ENCODE data around the gene MAGEF1. TPM values are rescaled to one million over a fixed set of nuclear protein-coding genes. Genes with fewer than 3 reads are reported as not detected.
A peak's percentile ranks its signal among the peaks of the same experiment; 100 is the strongest.

The MAGEF1 gene
- total and polyA plus RNA-seq, 10 donors, result 16.5 to 42.1 (median 20.8) TPM

GRCh38 chr3:184728010-184728527, 16.2 kb upstream of the MAGEF1 start:
- Histone ChIP-seq H3K9me3 (no peaks in the 10 kb centered on the region), H3K27me3 (replicated peaks in 1 of 7) (no peaks in the 10 kb centered on the region), H3K4me3 (no peak overlapping the region), H3K27ac (no peak overlapping the region), H3K4me1 (peaks cover 0 to 9% (median 0%) of the 10 kb centered on the region in 6 donors), H3K36me3 (no peaks in the 10 kb centered on the region)
- no peak for DNase-seq
- TF ChIP-seq POLR2A (IDR thresholded peaks at IDR 0.05), result no peak
- intact Hi-C loops (cut with DNase I; ENCODE audit: low total_unique reads), result no loop called here
- WGBS, 5 donors, result 85 to 91% (median 86%) methylated on average over 6 of the region's 6 CpGs

- 42 to 51% (median 47%) methylated on average over 10 of the region's 10 CpGs for WGBS, 5 donors
- H3K4me1 ChIP-seq, result peaks cover 0 to 9% (median 0%) of the 10 kb centered on the region in 6 donors
- H3K4me3 ChIP-seq, result no peak overlapping the region
- H3K36me3 ChIP-seq, result no peaks in the 10 kb centered on the region
- no peak for DNase-seq
- TF ChIP-seq POLR2A (IDR thresholded peaks at IDR 0.05) (no peak), POLR2AphosphoS5 (IDR thresholded peaks at IDR 0.05) (no peak)
- TF ChIP-seq, protein P1, sequence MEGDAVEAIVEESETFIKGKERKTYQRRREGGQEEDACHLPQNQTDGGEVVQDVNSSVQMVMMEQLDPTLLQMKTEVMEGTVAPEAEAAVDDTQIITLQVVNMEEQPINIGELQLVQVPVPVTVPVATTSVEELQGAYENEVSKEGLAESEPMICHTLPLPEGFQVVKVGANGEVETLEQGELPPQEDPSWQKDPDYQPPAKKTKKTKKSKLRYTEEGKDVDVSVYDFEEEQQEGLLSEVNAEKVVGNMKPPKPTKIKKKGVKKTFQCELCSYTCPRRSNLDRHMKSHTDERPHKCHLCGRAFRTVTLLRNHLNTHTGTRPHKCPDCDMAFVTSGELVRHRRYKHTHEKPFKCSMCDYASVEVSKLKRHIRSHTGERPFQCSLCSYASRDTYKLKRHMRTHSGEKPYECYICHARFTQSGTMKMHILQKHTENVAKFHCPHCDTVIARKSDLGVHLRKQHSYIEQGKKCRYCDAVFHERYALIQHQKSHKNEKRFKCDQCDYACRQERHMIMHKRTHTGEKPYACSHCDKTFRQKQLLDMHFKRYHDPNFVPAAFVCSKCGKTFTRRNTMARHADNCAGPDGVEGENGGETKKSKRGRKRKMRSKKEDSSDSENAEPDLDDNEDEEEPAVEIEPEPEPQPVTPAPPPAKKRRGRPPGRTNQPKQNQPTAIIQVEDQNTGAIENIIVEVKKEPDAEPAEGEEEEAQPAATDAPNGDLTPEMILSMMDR (IDR thresholded peaks at IDR 0.05 in 8 of 11, conservative IDR thresholded peaks at IDR 0.05 in 3 of 11), result peak in 10 of 11 experiments; percentile 25 to 75 (median 66)
- intact Hi-C loops (cut with DNase I; ENCODE audit: low total_unique reads), result no loop called here
- no peak overlapping the region for H3K27ac ChIP-seq
- H3K27me3 ChIP-seq (replicated peaks in 1 of 7), result no peaks in the 10 kb centered on the region
- no peaks in the 10 kb centered on the region for H3K9me3 ChIP-seq
These were observed 15.6 kb upstream of the MAGEF1 start for GRCh38 chr3:184727357-184728009.

- 67 to 86% (median 80%) methylated on average over 4 of the region's 4 CpGs for WGBS, 5 donors
- Histone ChIP-seq H3K9me3 (no peaks in the 10 kb centered on the region), H3K27me3 (replicated peaks in 1 of 7) (no peaks in the 10 kb centered on the region), H3K27ac (no peak overlapping the region), H3K4me3 (no peak overlapping the region), H3K4me1 (peaks cover 0 to 9% (median 0%) of the 10 kb centered on the region in 6 donors), H3K36me3 (no peaks in the 10 kb centered on the region)
- intact Hi-C loops (cut with DNase I; ENCODE audit: low total_unique reads), result no loop called here
- TF ChIP-seq POLR2A (IDR thresholded peaks at IDR 0.05) (no peak), POLR2AphosphoS5 (IDR thresholded peaks at IDR 0.05) (no peak)
- DNase-seq, result no peak
These were observed 14.6 kb upstream of the MAGEF1 start for GRCh38 chr3:184726497-184726896.

DNA sequence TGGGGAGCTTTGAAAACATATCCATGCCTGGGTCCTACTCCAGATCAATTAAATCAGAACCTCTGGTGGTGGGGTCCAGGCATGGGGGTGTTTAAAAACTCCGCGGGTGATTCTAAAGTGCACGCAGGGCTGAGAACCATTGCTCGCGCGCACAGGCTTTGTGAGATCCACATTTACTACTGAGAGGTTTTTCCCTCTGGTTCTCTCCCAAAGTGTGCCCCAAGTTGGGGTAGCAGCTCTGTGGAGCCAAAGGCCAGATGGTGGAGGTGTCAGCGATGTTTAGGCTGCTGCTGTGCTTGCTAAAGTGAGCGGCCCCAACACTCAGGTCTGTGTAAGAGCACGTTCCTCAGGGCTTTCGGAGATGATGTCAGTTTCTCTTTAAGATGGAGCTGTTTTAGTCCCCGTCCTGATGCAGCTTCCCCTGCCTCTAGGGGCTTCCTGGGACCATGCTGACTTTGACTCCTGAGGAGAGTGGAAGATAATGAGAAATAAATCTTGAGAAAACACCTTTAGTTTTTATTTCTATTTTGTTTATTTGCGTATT, 13.4 kb upstream of the MAGEF1 start:
- no peak for TF ChIP-seq POLR2A (IDR thresholded peaks at IDR 0.05)
- TF ChIP-seq, protein P1 (IDR thresholded peaks at IDR 0.05 in 8 of 11, conservative IDR thresholded peaks at IDR 0.05 in 3 of 11), result no peak
- Histone ChIP-seq H3K27me3 (replicated peaks in 1 of 7) (no peaks in the 10 kb centered on the region), H3K36me3 (no peaks in the 10 kb centered on the region), H3K27ac (no peak overlapping the region), H3K4me3 (no peak overlapping the region), H3K4me1 (peaks cover 0 to 9% (median 0%) of the 10 kb centered on the region in 6 donors), H3K9me3 (no peaks in the 10 kb centered on the region)
- intact Hi-C loops (cut with DNase I; ENCODE audit: low total_unique reads), result no loop called here
- 90 to 96% (median 92%) methylated on average over 12 of the region's 12 CpGs for WGBS, 5 donors
- no peak for DNase-seq

GRCh38 chr3:184724699-184725098, 12.8 kb upstream of the MAGEF1 start:
- no peak for DNase-seq
- intact Hi-C loops (cut with DNase I; ENCODE audit: low total_unique reads), result no loop called here
- Histone ChIP-seq H3K36me3 (no peaks in the 10 kb centered on the region), H3K4me3 (no peak overlapping the region), H3K27me3 (replicated peaks in 1 of 7) (no peaks in the 10 kb centered on the region), H3K27ac (no peak overlapping the region), H3K4me1 (peaks cover 0 to 9% (median 0%) of the 10 kb centered on the region in 6 donors), H3K9me3 (no peaks in the 10 kb centered on the region)
- 84 to 98% (median 92%) methylated on average over 4 of the region's 4 CpGs for WGBS, 5 donors
- TF ChIP-seq POLR2A (IDR thresholded peaks at IDR 0.05) (no peak), POLR2AphosphoS5 (IDR thresholded peaks at IDR 0.05) (no peak)
- TF ChIP-seq, protein P1 (IDR thresholded peaks at IDR 0.05 in 8 of 11, conservative IDR thresholded peaks at IDR 0.05 in 3 of 11), result no peak
